Stimulated activated CD8-positive, alpha-beta memory T cell treated with anti-CD3 and anti-CD28 coated beads, Interleukin-4, amount 100 ng/mL, for 48 hours (primary cell): ENCODE data around the gene RSAD1.

Source experiments
- DNase-seq: peaks from one replicate; pipeline ENCODE4 v3.0.0-alpha.2; 2020

RSAD1 gene

DNA sequence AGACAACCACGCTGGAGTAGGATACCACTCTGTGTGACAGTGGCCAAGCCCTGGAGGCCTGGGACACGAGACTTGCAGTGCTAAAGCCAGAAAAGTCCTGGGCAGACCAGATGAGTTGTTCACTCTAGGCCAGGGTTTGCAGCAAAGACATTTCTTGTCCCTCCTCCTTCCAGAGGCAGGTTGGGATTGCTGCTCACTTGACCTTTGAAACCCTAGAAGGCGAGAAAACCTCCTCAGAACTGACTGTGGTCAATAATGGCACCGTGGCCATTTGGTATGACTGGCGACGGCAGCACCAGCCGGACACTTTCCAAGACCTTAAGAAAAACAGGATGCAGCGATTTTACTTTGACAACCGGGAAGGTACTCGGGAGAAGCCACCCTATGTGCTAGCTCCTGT lies 44.1 kb downstream of the RSAD1 start:
- DNase-seq = no peak

DNA sequence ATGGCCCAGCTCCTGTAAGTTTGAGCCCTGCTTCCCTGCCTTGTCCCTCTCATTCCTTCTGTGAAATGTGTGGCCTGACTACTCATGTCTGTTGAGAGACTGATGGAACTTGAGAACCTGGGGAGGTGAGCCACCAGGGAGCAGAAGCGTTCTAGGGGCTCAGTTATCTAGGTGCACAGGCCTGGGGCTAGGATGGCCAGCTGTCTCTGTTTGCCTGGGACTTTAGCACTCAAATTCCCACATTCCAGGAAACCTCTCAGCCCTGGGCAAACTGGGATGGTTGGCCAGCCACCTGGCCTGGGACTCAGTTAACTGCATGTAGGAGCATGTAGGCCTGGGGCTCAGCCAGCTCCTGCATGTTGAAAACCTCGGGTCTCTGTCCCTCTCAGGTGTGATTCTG lies 44.5 kb downstream of the RSAD1 start:
- no peak for DNase-seq

DNA sequence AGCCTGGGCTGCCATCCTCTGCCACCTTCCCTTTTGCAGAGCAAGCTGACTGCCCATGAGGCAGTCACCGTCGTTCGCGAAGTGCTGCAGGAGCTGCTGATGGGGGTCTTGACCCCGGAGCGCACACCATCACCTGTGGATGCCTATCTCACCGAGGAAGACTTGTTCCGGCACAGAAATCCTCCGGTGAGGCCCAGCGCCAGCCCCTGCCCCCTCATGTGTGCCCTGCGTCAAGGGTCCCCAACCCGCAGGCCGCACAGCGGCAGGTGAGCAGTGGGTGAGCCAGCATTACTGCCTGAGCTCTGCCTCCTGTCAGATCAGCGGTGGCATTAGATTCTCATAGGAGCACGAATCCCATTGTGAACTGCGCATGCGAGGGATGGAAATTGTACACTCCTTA lies 46.2 kb downstream of the RSAD1 start:
- no peak for DNase-seq

DNA sequence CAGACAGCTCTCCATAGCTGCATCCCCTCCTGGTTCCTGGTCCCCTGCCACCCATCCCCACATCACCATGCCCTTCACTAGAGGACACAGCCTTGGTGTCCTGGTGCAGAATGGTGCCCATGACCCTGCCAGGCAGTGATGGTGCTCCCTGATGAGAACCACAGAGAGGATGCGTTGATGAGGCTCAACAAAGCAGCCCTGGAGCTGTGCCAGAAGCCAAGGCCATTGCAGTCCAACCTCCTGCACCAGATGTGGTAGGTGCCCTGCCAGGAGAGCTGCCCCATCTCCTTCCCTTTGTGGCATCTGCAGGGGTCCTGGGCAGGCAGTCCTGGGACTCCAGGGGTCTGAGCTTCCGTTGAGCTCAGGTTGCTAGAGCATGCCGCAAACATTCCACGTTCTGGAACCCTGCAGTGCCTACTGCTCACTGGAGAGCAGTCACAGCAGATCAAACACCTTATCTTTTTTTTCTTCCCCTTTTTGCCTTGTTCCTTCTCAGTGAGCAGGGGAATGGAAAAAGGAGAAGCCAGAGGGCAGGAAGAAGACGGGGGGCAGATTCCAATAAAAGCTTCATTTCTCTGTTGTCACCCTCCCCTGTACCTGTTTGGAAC lies 48.6 kb downstream of the RSAD1 start:
- no peak for DNase-seq

DNA sequence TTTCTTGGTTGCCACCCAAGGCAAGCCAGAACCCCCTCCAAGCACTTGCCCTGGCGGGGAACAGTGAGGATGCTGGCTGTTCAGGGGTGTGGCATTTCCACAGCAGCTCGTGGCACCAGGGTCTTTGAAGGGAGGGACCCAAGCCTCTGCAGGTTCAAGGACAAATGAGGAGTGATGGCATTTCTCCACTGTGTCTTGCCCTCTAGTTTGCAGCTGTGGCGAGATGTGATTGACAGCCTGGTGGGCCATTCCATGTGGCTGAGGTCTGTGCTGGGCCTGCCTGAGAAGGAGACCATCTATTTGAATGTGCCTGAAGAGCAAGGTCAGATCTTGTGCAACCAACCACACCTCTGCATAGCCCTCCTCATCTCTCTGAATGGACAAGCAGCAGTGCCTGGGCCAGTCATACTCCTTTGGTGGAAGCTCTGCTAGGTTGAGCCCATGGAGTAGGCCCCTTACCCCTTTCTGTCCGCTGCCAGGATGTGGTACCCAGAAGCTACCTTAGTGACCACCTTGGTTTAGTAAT lies 49.4 kb downstream of the RSAD1 start:
- no peak for DNase-seq

DNA sequence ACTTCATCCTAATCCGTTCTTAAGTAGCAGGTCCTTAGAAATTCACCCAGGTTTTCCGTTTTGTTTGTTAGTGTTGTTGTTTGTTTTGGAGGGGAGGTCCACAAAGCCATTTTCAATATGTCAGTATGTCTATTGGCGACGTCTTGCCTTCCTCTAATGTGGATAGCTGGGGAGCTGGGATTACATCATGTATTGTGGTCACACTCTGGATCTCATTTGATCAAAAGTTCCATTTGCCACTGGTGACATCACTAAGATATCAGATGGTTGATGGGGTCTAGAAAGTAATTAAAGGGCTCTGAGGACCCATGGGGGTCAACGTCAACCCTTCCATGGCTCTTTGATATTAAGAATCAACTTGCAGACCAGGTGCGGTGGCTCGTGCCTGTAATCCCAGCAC lies 51.2 kb downstream of the RSAD1 start:
- no peak for DNase-seq

DNA sequence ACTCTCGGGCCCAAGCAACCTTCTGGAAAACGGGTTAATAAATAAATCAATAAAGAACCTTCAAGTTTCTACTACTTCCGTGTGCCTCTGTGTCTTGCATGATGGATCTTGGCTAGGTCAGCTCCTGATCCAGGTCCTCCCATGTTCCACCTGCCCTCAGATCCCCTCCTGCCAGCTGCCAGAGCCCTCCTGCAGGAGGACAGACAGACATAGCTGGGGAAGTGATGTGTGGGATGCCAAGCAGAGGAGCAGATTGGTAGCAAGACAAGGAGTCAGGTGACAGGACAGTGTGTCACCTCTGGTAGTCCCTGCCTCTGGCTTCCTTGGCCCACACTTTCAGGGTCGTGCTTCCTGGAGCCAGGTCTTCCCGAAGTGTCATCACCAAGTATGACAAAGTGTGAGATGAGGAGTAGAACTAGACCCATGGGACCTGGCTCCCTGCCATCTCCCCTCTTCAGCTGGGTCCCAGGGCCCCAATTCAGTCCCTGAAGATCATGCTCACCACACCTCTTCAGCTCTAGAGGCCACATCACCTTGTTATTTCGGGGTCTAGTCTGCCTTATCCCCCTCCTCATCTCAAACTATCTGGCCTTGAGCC lies 52.9 kb downstream of the RSAD1 start:
- DNase-seq = no peak

DNA sequence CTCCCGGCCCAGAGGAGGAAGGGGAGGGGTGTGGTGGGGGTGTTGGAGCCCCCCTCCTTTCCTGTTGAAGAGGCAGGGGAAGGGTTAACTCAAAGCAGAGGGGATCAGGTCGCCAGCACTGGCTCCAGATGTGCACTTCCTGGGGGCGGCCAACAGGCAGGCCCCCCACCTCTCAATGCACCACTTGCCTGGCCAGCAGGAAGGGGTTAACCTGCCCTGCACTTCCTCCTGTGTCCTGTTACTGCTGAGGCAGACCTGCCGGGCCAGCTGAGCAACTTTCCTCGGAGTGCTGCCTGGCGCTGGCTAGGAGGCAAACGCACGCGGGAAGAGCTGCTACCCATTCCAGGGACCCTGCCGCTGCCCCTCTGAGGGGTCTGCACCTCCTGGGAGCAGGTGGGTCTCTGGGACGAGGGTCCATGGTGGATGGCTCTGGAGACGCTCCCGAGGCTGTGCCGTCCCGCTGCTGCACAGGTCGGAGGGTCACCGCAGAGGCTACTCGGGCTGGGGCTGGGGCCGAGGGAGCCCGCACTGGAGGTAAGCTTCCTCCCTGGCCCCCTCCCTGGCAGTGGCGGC lies 53.9 kb downstream of the RSAD1 start, which contains the start of gene EPN3:
EPN3 (plus strand) TSS at position 284 of the 573 bp plus-strand sequence. CDS start 3,822 bp downstream, outside the sequence.
- DNase-seq = no peak

DNA sequence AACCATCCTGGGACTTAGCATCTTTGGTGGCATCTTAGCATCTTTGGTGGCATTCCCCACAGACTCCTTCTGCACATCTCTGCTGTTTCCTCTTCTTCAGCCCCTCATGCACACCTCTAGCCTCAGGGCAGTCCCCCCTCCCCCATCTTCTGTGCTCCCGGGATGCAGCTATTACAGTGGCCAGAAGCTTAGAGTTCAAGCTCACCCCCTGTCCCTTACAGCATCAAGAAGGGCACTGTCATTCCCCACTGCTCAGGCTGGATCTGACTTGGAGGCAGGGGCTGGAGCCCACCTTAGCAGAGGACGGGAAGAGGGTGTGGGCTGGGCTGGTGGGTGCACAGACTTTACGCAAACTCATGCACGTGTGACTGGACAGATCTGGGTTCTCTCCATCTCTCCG lies 54.5 kb downstream of the RSAD1 start:
- DNase-seq = no peak

DNA sequence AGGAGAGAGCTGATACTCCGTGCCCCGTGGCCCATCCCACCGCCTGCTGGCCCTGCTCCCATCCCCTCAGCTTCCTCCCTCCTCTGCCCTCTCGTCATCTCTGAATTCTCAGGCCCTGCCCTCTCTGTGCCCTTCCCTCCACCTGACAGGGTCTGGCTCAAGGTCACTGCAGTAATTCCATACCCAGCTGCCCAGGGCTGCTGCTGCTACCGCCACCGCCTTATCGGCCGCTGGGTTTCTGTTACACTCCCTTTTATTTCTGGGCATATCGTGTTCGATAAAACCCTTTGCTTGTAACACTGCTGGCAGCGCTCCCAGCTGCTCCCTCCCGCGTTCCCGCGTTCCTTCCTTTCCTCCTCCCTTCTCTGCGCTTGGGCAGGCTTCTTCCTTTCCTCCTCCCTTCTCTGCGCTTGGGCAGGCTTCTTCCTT lies 55.1 kb downstream of the RSAD1 start:
- no peak for DNase-seq

DNA sequence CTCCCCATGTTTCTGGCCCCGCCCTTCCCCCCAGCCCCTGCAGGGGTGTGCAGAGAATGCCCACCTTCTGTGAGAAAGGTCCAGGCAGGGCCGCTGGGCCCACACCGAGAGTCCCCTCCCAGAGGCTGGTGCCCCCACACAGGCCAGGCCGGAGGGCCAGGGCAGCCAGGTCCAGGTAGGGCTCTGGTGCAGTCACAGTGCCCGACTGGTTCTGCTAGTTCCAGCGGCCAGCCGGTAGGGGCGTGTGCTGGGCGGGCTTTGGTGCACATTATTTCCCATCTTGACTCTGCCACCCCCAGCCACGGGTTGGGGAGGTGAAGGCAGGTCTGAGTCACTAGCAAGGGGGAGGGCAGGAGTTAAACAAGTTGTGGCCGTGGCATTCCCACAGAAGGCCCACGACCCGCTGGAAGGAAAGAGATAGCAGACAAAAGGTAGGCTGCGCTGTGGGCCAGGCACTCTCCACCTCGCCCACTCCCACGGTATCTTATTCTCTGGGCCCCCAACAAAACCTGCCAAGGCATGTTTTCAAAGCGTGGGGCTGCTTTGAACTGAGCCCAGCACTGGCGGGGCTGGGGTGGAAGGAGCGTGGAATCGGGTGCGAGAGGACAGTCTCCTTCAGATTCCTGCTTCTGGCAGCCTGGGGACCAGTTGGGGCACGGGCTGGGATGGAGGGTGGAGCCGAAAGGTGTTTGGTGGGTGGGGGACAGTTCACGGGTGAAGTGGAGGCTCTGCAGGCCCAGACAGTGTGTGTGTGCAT lies 55.7 kb downstream of the RSAD1 start:
- DNase-seq = peak; percentile 61

DNA sequence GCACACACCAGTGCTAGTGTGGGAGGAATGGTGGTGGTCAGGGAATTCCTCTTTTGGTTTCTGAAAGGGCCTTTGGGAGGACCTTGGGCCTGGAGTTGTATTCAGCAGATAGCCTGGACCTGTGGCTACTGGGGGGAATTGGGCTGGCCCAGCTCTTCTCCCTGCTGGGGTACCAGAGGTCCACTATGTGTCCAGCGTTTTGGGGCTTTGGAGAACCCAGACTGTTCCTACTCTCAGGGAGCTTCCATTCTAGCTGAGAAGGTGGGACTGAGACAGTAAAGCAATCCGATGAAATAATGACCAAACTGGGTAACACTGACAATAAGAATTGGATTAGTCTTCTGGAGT lies 56.3 kb downstream of the RSAD1 start:
- no peak for DNase-seq

DNA sequence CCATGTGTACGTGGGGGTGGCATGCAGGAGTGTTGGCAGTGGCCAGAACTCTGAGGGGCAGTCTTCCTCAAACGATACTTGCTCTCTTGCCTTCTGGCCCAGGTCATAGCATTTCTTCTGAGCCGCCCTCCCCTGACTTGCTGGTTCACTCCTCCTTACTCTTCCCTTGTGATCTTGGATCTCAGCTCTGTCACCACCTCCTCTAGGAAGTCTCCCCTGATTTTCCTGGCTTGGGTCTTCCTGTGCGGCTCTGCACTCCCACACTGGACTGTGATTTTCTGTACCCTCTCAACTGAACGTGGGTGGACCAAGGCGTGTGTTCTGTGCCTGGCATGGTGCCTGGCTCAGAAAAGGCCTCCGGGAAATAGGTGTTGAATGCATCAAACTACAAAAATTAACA lies 56.7 kb downstream of the RSAD1 start:
- DNase-seq = no peak
